MCF 10A (cell line): ENCODE data around the gene TET1. TPM values are rescaled to one million over a fixed set of nuclear protein-coding genes. Genes with fewer than 3 reads are reported as not detected.
"Not testable (repeated sequence)": the region's sequence is repeated elsewhere in the genome, so short reads cannot be mapped to it uniquely, and the experiment has no call there.

ENCODE experiments used
- BruUV-seq: library from RNA; stranded (reverse); fragments of 400-500 nt; replicated peaks from 2 replicates; lab custom pipeline; 2021; lab: Mats Ljungman, UMichigan
- CTCF ChIA-PET: fragments of 300-600 bp; sonication (Branson Sonifier 250); formaldehyde crosslinking; extraction: SDS; loops from one replicate; lab custom pipeline; 2021; ENCODE audit warnings: antibody characterized with exemption, inconsistent platforms; lab: Yijun Ruan, JAX
- POLR2A ChIA-PET: fragments of 300-600, 350-650 bp; sonication (Branson Sonifier 250); formaldehyde crosslinking; extraction: SDS; loops from one replicate; lab custom pipeline; 2020; ENCODE audit warnings: antibody characterized with exemption, inconsistent platforms; lab: Yijun Ruan, JAX
- DNase-seq: peaks from one replicate; pipeline ENCODE4 v3.0.0-alpha.2; 2018; ENCODE audit not compliant: unreplicated experiment
- H3K27ac Mint-ChIP-seq: one replicate; pipeline ENCODE4 v1.8.0; 2022; ENCODE audit warnings: mild to moderate bottlenecking, low read depth, mixed read lengths; ENCODE audit not compliant: unreplicated experiment
- H3K27me3 Mint-ChIP-seq: one replicate; pipeline ENCODE4 v1.8.0; 2022; ENCODE audit warnings: mixed read lengths; ENCODE audit not compliant: insufficient read depth, unreplicated experiment
- H3K36me3 Mint-ChIP-seq: one replicate; pipeline ENCODE4 v1.8.0; 2022; ENCODE audit warnings: mild to moderate bottlenecking, moderate library complexity, mixed read lengths; ENCODE audit not compliant: insufficient read depth, unreplicated experiment
- H3K4me1 Mint-ChIP-seq: one replicate; pipeline ENCODE4 v1.8.0; 2022; ENCODE audit warnings: mixed read lengths; ENCODE audit not compliant: insufficient read depth, unreplicated experiment
- H3K4me3 Mint-ChIP-seq: one replicate; pipeline ENCODE4 v1.8.0; 2022; ENCODE audit warnings: mild to moderate bottlenecking, moderate library complexity, mixed read lengths; ENCODE audit not compliant: unreplicated experiment
- H3K9me3 Mint-ChIP-seq: one replicate; pipeline ENCODE4 v1.8.0; 2022; ENCODE audit warnings: mixed read lengths; ENCODE audit not compliant: unreplicated experiment
- CTCF ChIP-seq: fragments of 200-600 bp; IDR thresholded peaks from one replicate; pipeline ENCODE4 v1.8.0; 2022; ENCODE audit warnings: antibody characterized with exemption, mild to moderate bottlenecking; ENCODE audit not compliant: unreplicated experiment
- intact Hi-C: fragments of 100-400 bp; cut with micrococcal nuclease; formaldehyde crosslinking; loops from 2 replicates; pipeline ENCODE4 v1.14.1; 2022
- total RNA-seq: library from RNA; stranded (reverse); gene quantifications from 2 replicates; pipeline ENCODE4 v1.2.3, GENCODE V29; 2022

The TET1 gene
- total RNA-seq, 1 experiment from 2014 or later, result 0.05 TPM

GRCh38 chr10:68727146-68727545, 167.0 kb downstream of the TET1 start:
- Mint-ChIP-seq H3K4me3 (no peak overlapping the region), H3K27ac (no peak overlapping the region), H3K36me3 (peaks cover 97% of the 10 kb centered on the region), H3K4me1 (peaks cover 5% of the 10 kb centered on the region), H3K9me3 (no peaks in the 10 kb centered on the region), H3K27me3 (no peaks in the 10 kb centered on the region)
- CTCF ChIA-PET, result interaction anchor here (0.8 to 1.4 kb wide), 4 partner anchors 11 to 866 kb away, joined by 3 to 4 read pairs (median 4); no protein-coding TSS in a partner anchor
- POLR2A ChIA-PET, result interaction anchor here (0.6 kb wide), 1 partner anchor 64 kb away, joined by 3 read pairs; no protein-coding TSS in a partner anchor
- TF ChIP-seq CTCF, result no peak
- DNase-seq, result no peak
- no TSS peak for BruUV-seq
- intact Hi-C loops, result no loop called here

- H3K27me3 Mint-ChIP-seq, result no peaks in the 10 kb centered on the region
- intact Hi-C loops, result no loop called here
- BruUV-seq, result no TSS peak
- no peak overlapping the region for H3K27ac Mint-ChIP-seq
- no peaks in the 10 kb centered on the region for H3K9me3 Mint-ChIP-seq
- no peak for TF ChIP-seq CTCF
- POLR2A ChIA-PET, result no interaction called here
- H3K4me3 Mint-ChIP-seq, result no peak overlapping the region
- no peak for DNase-seq
- H3K4me1 Mint-ChIP-seq, result no peaks in the 10 kb centered on the region
- peaks cover 98% of the 10 kb centered on the region for H3K36me3 Mint-ChIP-seq
- CTCF ChIA-PET, result interaction anchor here (0.6 kb wide), 1 partner anchor 28 kb away, joined by 4 read pairs; no protein-coding TSS in a partner anchor
Measured at GRCh38 chr10:68732651-68733050, 172.5 kb downstream of the TET1 start.

- DNase-seq, result no peak
- Mint-ChIP-seq H3K9me3 (no peaks in the 10 kb centered on the region), H3K4me3 (no peak overlapping the region), H3K27ac (no peak overlapping the region), H3K4me1 (no peaks in the 10 kb centered on the region), H3K27me3 (no peaks in the 10 kb centered on the region), H3K36me3 (peaks cover 100% of the 10 kb centered on the region)
- TF ChIP-seq CTCF, result no peak
- POLR2A ChIA-PET, result no interaction called here
- intact Hi-C loops, result no loop called here
- BruUV-seq, result no TSS peak
- CTCF ChIA-PET, result interaction anchor here (0.5 to 0.7 kb wide), 2 partner anchors 45 to 183 kb away, joined by 3 to 4 read pairs; no protein-coding TSS in a partner anchor
Measured at GRCh38 chr10:68734349-68734748, 174.2 kb downstream of the TET1 start.

GRCh38 chr10:68735119-68735518, 175.0 kb downstream of the TET1 start:
- intact Hi-C loops, result no loop called here
- H3K27me3 Mint-ChIP-seq, result no peaks in the 10 kb centered on the region
- BruUV-seq, result no TSS peak
- H3K4me1 Mint-ChIP-seq, result no peaks in the 10 kb centered on the region
- no peak for TF ChIP-seq CTCF
- ChIA-PET CTCF (interaction anchor here (0.6 to 0.7 kb wide), 5 partner anchors 141 to 1473 kb away, joined by 3 to 4 read pairs (median 3); no protein-coding TSS in a partner anchor), POLR2A (no interaction called here)
- H3K4me3 Mint-ChIP-seq, result no peak overlapping the region
- H3K9me3 Mint-ChIP-seq, result no peaks in the 10 kb centered on the region
- no peak for DNase-seq
- peaks cover 100% of the 10 kb centered on the region for H3K36me3 Mint-ChIP-seq
- H3K27ac Mint-ChIP-seq, result no peak overlapping the region

GRCh38 chr10:68735739-68736138, 175.6 kb downstream of the TET1 start:
- peaks cover 95% of the 10 kb centered on the region for H3K36me3 Mint-ChIP-seq

GRCh38 chr10:68740676-68741075, 180.5 kb downstream of the TET1 start:
- DNase-seq, H3K27me3 Mint-ChIP-seq, H3K27ac Mint-ChIP-seq, intact Hi-C loops, CTCF ChIA-PET, BruUV-seq, H3K4me3 Mint-ChIP-seq, H3K4me1 Mint-ChIP-seq, H3K9me3 Mint-ChIP-seq: not testable (repeated sequence)
- POLR2A ChIA-PET, result interaction anchor here (0.7 kb wide), 1 partner anchor 140 kb away, joined by 3 read pairs; no protein-coding TSS in a partner anchor
- peaks cover 93% of the 10 kb centered on the region for H3K36me3 Mint-ChIP-seq

More at GRCh38 chr10:68735739-68736138, 175.6 kb downstream of the TET1 start:
- DNase-seq, BruUV-seq, intact Hi-C loops, H3K27me3 Mint-ChIP-seq, POLR2A ChIA-PET, H3K4me3 Mint-ChIP-seq, H3K9me3 Mint-ChIP-seq, H3K4me1 Mint-ChIP-seq, H3K27ac Mint-ChIP-seq: not testable (repeated sequence)
- CTCF ChIA-PET, result interaction anchor here (0.6 kb wide), 2 partner anchors 142 to 252 kb away, joined by 3 read pairs; no protein-coding TSS in a partner anchor
